ENCODE results near the gene ID1. TPM values are rescaled to one million over a fixed set of nuclear protein-coding genes. Genes with fewer than 3 reads are reported as not detected.

The ID1 gene
- total and polyA plus RNA-seq, 2 of the 13 experiments (the other 11 are each of a cell fraction or from before 2014, with no cell fraction given), result 320 to 419 TPM

DNA sequence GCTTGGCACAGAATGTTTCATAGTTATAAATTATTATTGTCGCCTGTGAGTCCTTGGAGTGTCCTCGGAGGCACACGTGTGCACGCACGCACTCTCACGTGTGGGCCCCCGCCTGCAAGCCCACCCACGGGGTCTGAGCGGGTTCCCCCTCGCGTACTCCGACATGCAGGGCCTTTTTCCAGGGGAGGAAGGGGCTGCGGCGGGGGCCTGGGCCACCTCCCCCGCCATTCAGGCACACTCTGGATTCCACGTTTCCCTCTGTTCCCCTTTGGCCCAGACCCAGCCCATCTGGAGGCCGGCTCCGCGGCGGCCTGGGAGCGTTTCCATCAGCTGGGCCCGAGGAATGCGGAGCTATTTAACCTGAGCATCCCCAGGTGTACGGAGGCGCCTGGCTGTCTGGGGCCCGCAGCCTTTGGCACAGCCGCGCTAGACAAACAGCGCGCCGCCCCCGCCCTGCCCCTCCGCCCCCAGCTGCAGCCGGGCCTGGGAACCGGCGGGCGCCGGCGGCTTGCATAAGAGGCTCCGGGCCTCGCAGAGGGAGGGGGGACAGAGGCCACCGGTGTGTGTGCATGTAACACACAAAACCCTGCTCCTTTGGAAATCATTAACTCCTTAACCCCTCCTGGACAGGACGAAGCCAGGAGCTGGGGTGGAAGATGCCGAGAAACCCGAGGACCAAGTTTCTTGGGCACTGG, 3.3 kb downstream of the ID1 start (continued):
- TF ChIP-seq ZNF34 (CRISPR knock-in tag; IDR thresholded peaks at IDR 0.05; ENCODE audit: borderline replicate concordance), result peak; percentile 98; the same call in 1 of the 2 replicates
- TF ChIP-seq WIZ (CRISPR knock-in tag; IDR thresholded peaks at IDR 0.05), result peak; percentile 83; the same call in 1 of the 2 replicates
- TF ChIP-seq ZNF724P (CRISPR knock-in tag; IDR thresholded peaks at IDR 0.05; ENCODE audit: borderline replicate concordance), result peak; percentile 99; the same call in 1 of the 2 replicates
- TF ChIP-seq, protein P1, sequence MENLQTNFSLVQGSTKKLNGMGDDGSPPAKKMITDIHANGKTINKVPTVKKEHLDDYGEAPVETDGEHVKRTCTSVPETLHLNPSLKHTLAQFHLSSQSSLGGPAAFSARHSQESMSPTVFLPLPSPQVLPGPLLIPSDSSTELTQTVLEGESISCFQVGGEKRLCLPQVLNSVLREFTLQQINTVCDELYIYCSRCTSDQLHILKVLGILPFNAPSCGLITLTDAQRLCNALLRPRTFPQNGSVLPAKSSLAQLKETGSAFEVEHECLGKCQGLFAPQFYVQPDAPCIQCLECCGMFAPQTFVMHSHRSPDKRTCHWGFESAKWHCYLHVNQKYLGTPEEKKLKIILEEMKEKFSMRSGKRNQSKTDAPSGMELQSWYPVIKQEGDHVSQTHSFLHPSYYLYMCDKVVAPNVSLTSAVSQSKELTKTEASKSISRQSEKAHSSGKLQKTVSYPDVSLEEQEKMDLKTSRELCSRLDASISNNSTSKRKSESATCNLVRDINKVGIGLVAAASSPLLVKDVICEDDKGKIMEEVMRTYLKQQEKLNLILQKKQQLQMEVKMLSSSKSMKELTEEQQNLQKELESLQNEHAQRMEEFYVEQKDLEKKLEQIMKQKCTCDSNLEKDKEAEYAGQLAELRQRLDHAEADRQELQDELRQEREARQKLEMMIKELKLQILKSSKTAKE (CRISPR knock-in tag; IDR thresholded peaks at IDR 0.05; ENCODE audit: borderline replicate concordance), result peak; percentile 100
- peak; percentile 89; the same call in 1 of the 2 replicates for TF ChIP-seq SAFB2 (CRISPR knock-in tag; IDR thresholded peaks at IDR 0.05; ENCODE audit: borderline replicate concordance, low read depth)
- no peak for TF ChIP-seq ZNF432 (CRISPR knock-in tag; IDR thresholded peaks at IDR 0.05; ENCODE audit: borderline replicate concordance)
- TF ChIP-seq, protein P2, sequence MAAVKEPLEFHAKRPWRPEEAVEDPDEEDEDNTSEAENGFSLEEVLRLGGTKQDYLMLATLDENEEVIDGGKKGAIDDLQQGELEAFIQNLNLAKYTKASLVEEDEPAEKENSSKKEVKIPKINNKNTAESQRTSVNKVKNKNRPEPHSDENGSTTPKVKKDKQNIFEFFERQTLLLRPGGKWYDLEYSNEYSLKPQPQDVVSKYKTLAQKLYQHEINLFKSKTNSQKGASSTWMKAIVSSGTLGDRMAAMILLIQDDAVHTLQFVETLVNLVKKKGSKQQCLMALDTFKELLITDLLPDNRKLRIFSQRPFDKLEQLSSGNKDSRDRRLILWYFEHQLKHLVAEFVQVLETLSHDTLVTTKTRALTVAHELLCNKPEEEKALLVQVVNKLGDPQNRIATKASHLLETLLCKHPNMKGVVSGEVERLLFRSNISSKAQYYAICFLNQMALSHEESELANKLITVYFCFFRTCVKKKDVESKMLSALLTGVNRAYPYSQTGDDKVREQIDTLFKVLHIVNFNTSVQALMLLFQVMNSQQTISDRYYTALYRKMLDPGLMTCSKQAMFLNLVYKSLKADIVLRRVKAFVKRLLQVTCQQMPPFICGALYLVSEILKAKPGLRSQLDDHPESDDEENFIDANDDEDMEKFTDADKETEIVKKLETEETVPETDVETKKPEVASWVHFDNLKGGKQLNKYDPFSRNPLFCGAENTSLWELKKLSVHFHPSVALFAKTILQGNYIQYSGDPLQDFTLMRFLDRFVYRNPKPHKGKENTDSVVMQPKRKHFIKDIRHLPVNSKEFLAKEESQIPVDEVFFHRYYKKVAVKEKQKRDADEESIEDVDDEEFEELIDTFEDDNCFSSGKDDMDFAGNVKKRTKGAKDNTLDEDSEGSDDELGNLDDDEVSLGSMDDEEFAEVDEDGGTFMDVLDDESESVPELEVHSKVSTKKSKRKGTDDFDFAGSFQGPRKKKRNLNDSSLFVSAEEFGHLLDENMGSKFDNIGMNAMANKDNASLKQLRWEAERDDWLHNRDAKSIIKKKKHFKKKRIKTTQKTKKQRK (IDR thresholded peaks at IDR 0.05; ENCODE audit: low read length), result no peak
- TF ChIP-seq NFATC3 (CRISPR knock-in tag; IDR thresholded peaks at IDR 0.05), result peak; percentile 100
- TF ChIP-seq, protein P3, sequence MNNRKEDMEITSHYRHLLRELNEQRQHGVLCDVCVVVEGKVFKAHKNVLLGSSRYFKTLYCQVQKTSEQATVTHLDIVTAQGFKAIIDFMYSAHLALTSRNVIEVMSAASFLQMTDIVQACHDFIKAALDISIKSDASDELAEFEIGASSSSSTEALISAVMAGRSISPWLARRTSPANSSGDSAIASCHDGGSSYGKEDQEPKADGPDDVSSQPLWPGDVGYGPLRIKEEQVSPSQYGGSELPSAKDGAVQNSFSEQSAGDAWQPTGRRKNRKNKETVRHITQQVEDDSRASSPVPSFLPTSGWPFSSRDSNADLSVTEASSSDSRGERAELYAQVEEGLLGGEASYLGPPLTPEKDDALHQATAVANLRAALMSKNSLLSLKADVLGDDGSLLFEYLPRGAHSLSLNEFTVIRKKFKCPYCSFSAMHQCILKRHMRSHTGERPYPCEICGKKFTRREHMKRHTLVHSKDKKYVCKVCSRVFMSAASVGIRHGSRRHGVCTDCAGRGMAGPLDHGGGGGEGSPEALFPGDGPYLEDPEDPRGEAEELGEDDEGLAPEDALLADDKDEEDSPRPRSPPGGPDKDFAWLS (CRISPR knock-in tag; IDR thresholded peaks at IDR 0.05; ENCODE audit: borderline replicate concordance), result peak; percentile 94; the same call in 1 of the 2 replicates
- peak; percentile 89; the same call in 1 of the 2 replicates for TF ChIP-seq ZNF766 (CRISPR knock-in tag; IDR thresholded peaks at IDR 0.05; ENCODE audit: borderline replicate concordance)
- TF ChIP-seq, protein P4, sequence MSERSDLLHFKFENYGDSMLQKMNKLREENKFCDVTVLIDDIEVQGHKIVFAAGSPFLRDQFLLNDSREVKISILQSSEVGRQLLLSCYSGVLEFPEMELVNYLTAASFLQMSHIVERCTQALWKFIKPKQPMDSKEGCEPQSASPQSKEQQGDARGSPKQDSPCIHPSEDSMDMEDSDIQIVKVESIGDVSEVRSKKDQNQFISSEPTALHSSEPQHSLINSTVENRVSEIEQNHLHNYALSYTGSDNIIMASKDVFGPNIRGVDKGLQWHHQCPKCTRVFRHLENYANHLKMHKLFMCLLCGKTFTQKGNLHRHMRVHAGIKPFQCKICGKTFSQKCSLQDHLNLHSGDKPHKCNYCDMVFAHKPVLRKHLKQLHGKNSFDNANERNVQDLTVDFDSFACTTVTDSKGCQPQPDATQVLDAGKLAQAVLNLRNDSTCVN (CRISPR knock-in tag; IDR thresholded peaks at IDR 0.05; ENCODE audit: borderline replicate concordance), result peak; percentile 95
- TF ChIP-seq SYNCRIP (IDR thresholded peaks at IDR 0.05; ENCODE audit: insufficient read depth, low read depth, low read length), result no peak
- TF ChIP-seq, protein P5, sequence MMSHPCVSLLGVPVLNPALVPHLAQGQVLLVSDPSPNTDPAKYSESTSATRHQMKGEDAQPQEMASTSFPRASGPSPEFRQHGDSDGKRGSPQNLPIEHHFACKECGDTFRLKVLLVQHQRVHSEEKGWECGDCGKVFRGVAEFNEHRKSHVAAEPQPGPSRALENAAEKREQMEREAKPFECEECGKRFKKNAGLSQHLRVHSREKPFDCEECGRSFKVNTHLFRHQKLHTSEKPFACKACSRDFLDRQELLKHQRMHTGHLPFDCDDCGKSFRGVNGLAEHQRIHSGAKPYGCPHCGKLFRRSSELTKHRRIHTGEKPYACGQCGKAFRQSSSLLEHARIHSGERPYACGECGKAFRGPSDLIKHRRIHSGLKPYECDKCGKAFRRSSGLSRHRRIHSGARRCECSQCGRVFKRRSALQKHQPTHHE (CRISPR knock-in tag; IDR thresholded peaks at IDR 0.05; ENCODE audit: borderline replicate concordance), result peak; percentile 100; the same call in 1 of the 2 replicates
- TF ChIP-seq DPF2 (CRISPR knock-in tag; IDR thresholded peaks at IDR 0.05; ENCODE audit: borderline replicate concordance, low read depth), result peak; percentile 98
- TF ChIP-seq ZBTB1 (CRISPR knock-in tag; IDR thresholded peaks at IDR 0.05; ENCODE audit: borderline replicate concordance), result no peak; the same call in 1 of the 2 replicates
- TF ChIP-seq BRCA1 (CRISPR knock-in tag; IDR thresholded peaks at IDR 0.05), result peak; percentile 90
- TF ChIP-seq SRF (IDR thresholded peaks at IDR 0.05; ENCODE audit: low read depth, low read length), result no peak

Data from HepG2 (cell line).